HFFc6 (cell line): ENCODE results near the gene CLEC10A. TPM values are rescaled to one million over a fixed set of nuclear protein-coding genes. Genes with fewer than 3 reads are reported as not detected.

Source experiments
- DNase-seq: peaks from one replicate; pipeline ENCODE4 v3.0.0-alpha.2; 2018
- H3K27ac Mint-ChIP-seq: 2 replicates; pipeline ENCODE4 v1.8.0; 2020; ENCODE audit warnings: mild to moderate bottlenecking, mixed read lengths
- H3K27me3 Mint-ChIP-seq: 2 replicates; pipeline ENCODE4 v1.8.0; 2021; ENCODE audit warnings: mild to moderate bottlenecking, moderate library complexity, mixed read lengths; ENCODE audit not compliant: insufficient read depth
- H3K36me3 Mint-ChIP-seq: 2 replicates; pipeline ENCODE4 v1.8.0; 2021; ENCODE audit warnings: low read depth, mixed read lengths
- H3K4me1 Mint-ChIP-seq: 2 replicates; pipeline ENCODE4 v1.8.0; 2020; ENCODE audit warnings: low read depth, mixed read lengths
- H3K4me3 Mint-ChIP-seq: 2 replicates; pipeline ENCODE4 v1.8.0; 2020; ENCODE audit warnings: mild to moderate bottlenecking, moderate library complexity, mixed read lengths
- H3K9me3 Mint-ChIP-seq: 2 replicates; pipeline ENCODE4 v1.8.0; 2020; ENCODE audit warnings: mild to moderate bottlenecking, mixed read lengths
- CTCF ChIP-seq: fragments of 200-600 bp; sonication (generic); IDR thresholded peaks from 2 replicates; pipeline ENCODE4 v1.5.0; 2021; ENCODE audit warnings: antibody characterized with exemption, mild to moderate bottlenecking
- total RNA-seq, 6 experiments: library from RNA; stranded (reverse); fragmentation: NEBNext Ultra II Directional; extraction: Animal tissue kit (Norgen Biotek cat#: 25700); gene quantifications; 2 replicates in 1 of 6; 3 replicates in 5 of 6; pipeline ENCODE4 v1.2.3, GENCODE V29; 2021

Gene CLEC10A
- total RNA-seq, 6 experiments from 2014 or later: not detected

DNA sequence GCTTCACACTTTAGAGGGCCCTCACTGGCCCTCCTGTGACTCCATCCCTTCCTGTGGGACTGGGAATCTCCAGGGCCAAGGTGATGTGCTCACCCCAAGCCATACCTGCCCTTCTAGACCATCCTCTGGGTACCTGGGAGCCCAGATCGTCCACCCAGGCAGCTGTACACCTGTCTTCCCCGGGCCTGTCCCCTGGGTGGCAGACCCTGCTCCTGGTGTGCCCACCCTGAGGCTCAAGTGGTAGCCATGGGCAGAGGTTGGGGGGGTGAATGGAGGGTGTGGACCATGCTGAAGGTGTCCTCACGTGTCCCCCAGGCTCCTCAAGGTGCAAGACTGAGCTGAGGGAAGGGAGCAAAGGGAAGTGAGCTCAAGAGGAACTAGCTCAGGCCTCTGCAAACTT is 9.3 kb downstream of the CLEC10A start:
- TF ChIP-seq CTCF: no peak
- Mint-ChIP-seq H3K27ac (no peak overlapping the region), H3K4me1 (no peaks in the 10 kb centered on the region), H3K27me3 (peaks cover 42% of the 10 kb centered on the region), H3K36me3 (peaks cover 12% of the 10 kb centered on the region), H3K4me3 (no peak overlapping the region), H3K9me3 (peaks cover 13% of the 10 kb centered on the region)
- DNase-seq: no peak

DNA sequence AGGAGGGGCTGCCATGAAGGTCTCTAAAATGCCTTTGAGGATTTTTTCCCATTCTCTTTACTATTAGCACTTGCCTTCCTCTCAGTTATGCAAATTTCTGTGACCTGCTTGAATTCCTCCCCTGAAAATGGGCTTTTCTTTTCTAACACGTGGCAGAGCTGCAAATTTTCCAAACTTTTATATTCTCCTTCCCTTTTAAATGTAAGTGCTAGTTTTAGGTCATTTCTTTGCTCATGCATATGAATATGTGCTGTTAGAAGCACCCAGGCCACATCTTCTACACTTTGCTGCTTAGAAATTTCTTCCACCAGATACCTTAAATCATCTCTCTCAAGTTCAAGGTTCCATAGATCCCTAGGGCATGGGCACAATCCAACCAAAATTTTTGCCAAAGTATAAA is 11.8 kb downstream of the CLEC10A start:
- no peak for TF ChIP-seq CTCF
- Mint-ChIP-seq H3K4me1 (no peaks in the 10 kb centered on the region), H3K27ac (no peak overlapping the region)

GRCh38 chr17:7067198-7067597 is 12.9 kb downstream of the CLEC10A start:
- no peak overlapping the region for H3K4me3 Mint-ChIP-seq
- DNase-seq: no peak
- H3K27me3 Mint-ChIP-seq: peaks cover 45% of the 10 kb centered on the region
- no peaks in the 10 kb centered on the region for H3K4me1 Mint-ChIP-seq
- H3K9me3 Mint-ChIP-seq: peaks cover 13% of the 10 kb centered on the region
- peaks cover 12% of the 10 kb centered on the region for H3K36me3 Mint-ChIP-seq
- no peak overlapping the region for H3K27ac Mint-ChIP-seq
- no peak for TF ChIP-seq CTCF

More for the DNA sequence above, 11.8 kb downstream of the CLEC10A start:
- H3K4me3 Mint-ChIP-seq: no peak overlapping the region
- H3K9me3 Mint-ChIP-seq: peaks cover 13% of the 10 kb centered on the region
- peaks cover 46% of the 10 kb centered on the region for H3K27me3 Mint-ChIP-seq
- H3K36me3 Mint-ChIP-seq: peaks cover 12% of the 10 kb centered on the region
- DNase-seq: no peak

- H3K4me1 Mint-ChIP-seq: peaks cover 11% of the 10 kb centered on the region
- H3K9me3 Mint-ChIP-seq: peaks cover 13% of the 10 kb centered on the region
- DNase-seq: no peak
- H3K27me3 Mint-ChIP-seq: peaks cover 30% of the 10 kb centered on the region
- no peak for TF ChIP-seq CTCF
- peaks cover 12% of the 10 kb centered on the region for H3K36me3 Mint-ChIP-seq
- no peak overlapping the region for H3K4me3 Mint-ChIP-seq
- no peak overlapping the region for H3K27ac Mint-ChIP-seq
These were observed 15.8 kb downstream of the CLEC10A start for GRCh38 chr17:7064261-7064660.

- Mint-ChIP-seq H3K27ac (no peak overlapping the region), H3K4me3 (no peak overlapping the region), H3K4me1 (peaks cover 18% of the 10 kb centered on the region), H3K27me3 (peaks cover 29% of the 10 kb centered on the region), H3K9me3 (peaks cover 10% of the 10 kb centered on the region), H3K36me3 (peaks cover 8% of the 10 kb centered on the region)
- DNase-seq: no peak
- TF ChIP-seq CTCF: no peak
These were observed 16.4 kb downstream of the CLEC10A start for GRCh38 chr17:7063518-7064094.
